A549 (cell line): Measurements from ENCODE around the gene TEF.

Experiments used
- CBX2 ChIP-seq: fragments of 200-600 bp; sonication (generic); IDR thresholded peaks from 2 replicates; pipeline ENCODE4 v1.6.1; 2016; ENCODE audit warnings: low read depth, mild to moderate bottlenecking, borderline replicate concordance
- CTCF ChIP-seq: fragments of >200 bp; sonication (Bioruptor Twin); formaldehyde crosslinking; IDR thresholded peaks from 3 replicates; pipeline ENCODE4 v1.5.1; 2016
- HDAC2 ChIP-seq: fragments of 200-600 bp; sonication (generic); IDR thresholded peaks from 2 replicates; pipeline ENCODE4 v1.6.1; 2016
- HES2 ChIP-seq: fragments of >200 bp; sonication (Bioruptor Twin); formaldehyde crosslinking; IDR thresholded peaks from 2 replicates; pipeline ENCODE4 v1.6.1; 2016
- MAX ChIP-seq: IDR thresholded peaks from 2 replicates; pipeline ENCODE4 v1.6.1; 2012
- NFE2L2 ChIP-seq: fragments of 150-350 bp; conservative IDR thresholded peaks from 2 replicates; pipeline ENCODE4 v1.6.1; 2014; ENCODE audit warnings: low read length
- POLR2A ChIP-seq: IDR thresholded peaks from 2 replicates; pipeline ENCODE4 v1.6.1; 2012; ENCODE audit warnings: mild to moderate bottlenecking, low read length
- RAD21 ChIP-seq, 2 experiments: fragments of >200 bp in 1 of 2; sonication (Bioruptor Twin) in 1 of 2; formaldehyde crosslinking in 1 of 2; IDR thresholded peaks in 1 of 2; conservative IDR thresholded peaks in 1 of 2; 2 replicates in 1 of 2; 3 replicates in 1 of 2; pipeline ENCODE4 v1.6.1; 2012 to 2018; ENCODE audit warnings: inconsistent platforms in 1 of 2
- REST ChIP-seq: fragments of 200-600 bp; sonication (generic); IDR thresholded peaks from 2 replicates; pipeline ENCODE4 v1.6.1; 2016; ENCODE audit warnings: antibody characterized with exemption, mild to moderate bottlenecking, moderate library complexity
- TP53 ChIP-seq: fragments of 250-450 bp; sonication (Bioruptor Pico); IDR thresholded peaks from 2 replicates; pipeline ENCODE4 v1.5.0; 2021; ENCODE audit warnings: mild to moderate bottlenecking, moderate library complexity
- ZNF302 ChIP-seq: fragments of 250-450 bp; sonication (Bioruptor Pico); IDR thresholded peaks from 2 replicates; pipeline ENCODE4 v1.9.0; 2021; ENCODE audit warnings: inconsistent platforms, mild to moderate bottlenecking, moderate library complexity

- no peak for TF ChIP-seq CTCF
- no peak for TF ChIP-seq TP53 (CRISPR knock-in tag)
- no peak for TF ChIP-seq MAX
- TF ChIP-seq REST: no peak
- TF ChIP-seq POLR2A: no peak
- no peak for TF ChIP-seq HDAC2
- TF ChIP-seq HES2: no peak
- TF ChIP-seq ZNF302 (CRISPR knock-in tag): no peak
- no peak for TF ChIP-seq RAD21 (conservative IDR thresholded peaks at IDR 0.05 in 1 of 2, IDR thresholded peaks at IDR 0.05 in 1 of 2)
- no peak for TF ChIP-seq NFE2L2
- no peak for TF ChIP-seq CBX2
These were observed 41.9 kb upstream of the TEF start for GRCh38 chr22:41339823-41340222.
